ENCODE data around the gene MACROH2A1. TPM values are rescaled to one million over a fixed set of nuclear protein-coding genes. Genes with fewer than 3 reads are reported as not detected.

The MACROH2A1 gene
- total and polyA plus RNA-seq, 9 of the 15 experiments (the other 6 are each of a cell fraction or from before 2014, with no cell fraction given) = 44.9 to 289 (median 193) TPM

GRCh38 chr5:135308752-135309151 lies 90.3 kb downstream of the MACROH2A1 start:
- H3K4me3 ChIP-seq = no peak overlapping the region
- H3K79me2 ChIP-seq (ENCODE audit: control insufficient read depth, insufficient read depth, low read length) = no peaks in the 10 kb centered on the region
- no peak overlapping the region for H3K27ac ChIP-seq (ENCODE audit: extremely low read depth, low read depth, low read length)
- no peak for TF ChIP-seq SMAD4 (CRISPR knock-in tag; conservative IDR thresholded peaks at IDR 0.05)
- no peak for TF ChIP-seq RBM39 (optimal IDR thresholded peaks at IDR 0.05; ENCODE audit: low read depth, low read length)
- no peak for TF ChIP-seq ATF3 (IDR thresholded peaks at IDR 0.05)
- no peak for TF ChIP-seq ATF3 (CRISPR knock-in tag; conservative IDR thresholded peaks at IDR 0.05)
- no peak for TF ChIP-seq CHD1 (IDR thresholded peaks at IDR 0.05; ENCODE audit: low read length)
- TF ChIP-seq E2F4 (CRISPR knock-in tag; IDR thresholded peaks at IDR 0.05; ENCODE audit: low read depth) = no peak
- TF ChIP-seq HDAC8 (tag; IDR thresholded peaks at IDR 0.05) = no peak
- no peak for TF ChIP-seq ERF (CRISPR knock-in tag; IDR thresholded peaks at IDR 0.05)
- no peak for TF ChIP-seq ATF7 (IDR thresholded peaks at IDR 0.05)
- TF ChIP-seq TCF15 (CRISPR knock-in tag; IDR thresholded peaks at IDR 0.05) = no peak
- TF ChIP-seq MCM2 (IDR thresholded peaks at IDR 0.05; ENCODE audit: low read depth) = no peak
- no peak for TF ChIP-seq NFIC (IDR thresholded peaks at IDR 0.05)
- TF ChIP-seq SOX6 (IDR thresholded peaks at IDR 0.05) = no peak
- TF ChIP-seq CBX5 (IDR thresholded peaks at IDR 0.05; ENCODE audit: borderline replicate concordance, low read depth) = no peak
- TF ChIP-seq ZNF280B (CRISPR knock-in tag; IDR thresholded peaks at IDR 0.05) = no peak
- no peak for TF ChIP-seq RBM17 (IDR thresholded peaks at IDR 0.05; ENCODE audit: borderline replicate concordance, low read depth, low read length)
- no peak for TF ChIP-seq SAFB2 (IDR thresholded peaks at IDR 0.05; ENCODE audit: borderline replicate concordance, low read depth, low read length, severe bottlenecking)
- TF ChIP-seq TEAD4 (IDR thresholded peaks at IDR 0.05; ENCODE audit: low read length) = no peak
- no peak for TF ChIP-seq TEAD4 (CRISPR knock-in tag; IDR thresholded peaks at IDR 0.05; ENCODE audit: borderline replicate concordance)
- TF ChIP-seq ARID1B (IDR thresholded peaks at IDR 0.05) = no peak
- intact Hi-C loops (cut with micrococcal nuclease) (no loop called here), in situ Hi-C loops (cut with MboI) (loop anchor here (5.0 kb wide), 1 partner anchor 86 kb away; no protein-coding TSS in a partner anchor)
- no TSS peak for BruUV-seq (replicated peaks)
- H3K4me1 ChIP-seq (replicated peaks in 1 of 2; ENCODE audit: control insufficient read depth in 2 of 2, insufficient read depth in 2 of 2, low read length in 2 of 2) = peaks cover 14 to 35% of the 10 kb centered on the region in 2 experiments
- ChIA-PET CTCF (ENCODE audit: low intra/inter-chr PET ratio) (no interaction called here), POLR2A (interaction anchor here (0.8 to 1.7 kb wide), 3 partner anchors 9 to 1042 kb away, joined by 3 to 4 read pairs (median 3); no protein-coding TSS in a partner anchor)
- H3K36me3 ChIP-seq (ENCODE audit: control insufficient read depth, insufficient read depth, low read length) = no peaks in the 10 kb centered on the region
- H3K27me3 ChIP-seq (ENCODE audit: control insufficient read depth in 2 of 2, insufficient read depth in 2 of 2, low read length in 2 of 2) = no peaks in the 10 kb centered on the region
- 45% methylated on average over 5 of the region's 5 CpGs for whole genome bisulfite sequencing (ENCODE audit: insufficient coverage, low coverage, missing lambda C conversion rate)
- FAIRE-seq = peak; percentile 19
- no peak overlapping the region for H3K9ac ChIP-seq (ENCODE audit: insufficient read depth in 1 of 2, low read depth in 2 of 2, low read length in 2 of 2)
- H3K9me1 ChIP-seq (ENCODE audit: control insufficient read depth, insufficient read depth, low read length) = no peaks in the 10 kb centered on the region
- H3K4me2 ChIP-seq (ENCODE audit: insufficient read depth, low read length) = no peak overlapping the region
- no peak for DNase-seq (ENCODE audit: extremely low read depth in 1 of 4, low spot score in 3 of 4)
- no peaks in the 10 kb centered on the region for H3K9me3 ChIP-seq (replicated peaks; ENCODE audit: control insufficient read depth, insufficient read depth, low read depth, low read length)
- H4K20me1 ChIP-seq (replicated peaks; ENCODE audit: control insufficient read depth, insufficient read depth, low read length) = 0 out of 2 replicates have a peak, but pooled peaks cover 5% of the 10 kb centered on the region
- no peak for ATAC-seq
- no peak overlapping the region for H2AFZ ChIP-seq (ENCODE audit: low read depth, low read length)

Data from K562 (cell line).